H1 (cell line): ENCODE data around the gene MMP7. TPM values are rescaled to one million over a fixed set of nuclear protein-coding genes. Genes with fewer than 3 reads are reported as not detected.
"Not testable (repeated sequence)": the region's sequence is repeated elsewhere in the genome, so short reads cannot be mapped to it uniquely, and the experiment has no call there.

Experiments used
- CTCF ChIA-PET: fragments of 300-600 bp; sonication (Branson Sonifier 250); formaldehyde crosslinking; loops from one replicate; lab custom pipeline; 2021; ENCODE audit not compliant: partially characterized antibody; lab: Charles Lee
- POLR2A ChIA-PET: fragments of 300-600 bp; sonication (Branson Sonifier 250); formaldehyde crosslinking; loops from one replicate; lab custom pipeline; 2021; ENCODE audit warnings: inconsistent platforms; ENCODE audit not compliant: partially characterized antibody; lab: Charles Lee
- DNase-seq, 2 experiments: peaks; one replicate each; pipeline versions ENCODE4 v3.0.0 to v3.0.0-alpha.2; 2010 to 2022; ENCODE audit warnings: low spot score in 2 of 2, low read depth in 1 of 2, mixed read lengths in 1 of 2
- FAIRE-seq: peaks from 2 replicates; lab custom pipeline; 2011; peaks lifted over from hg19 to GRCh38; lab: Jason Lieb, UNC
- H2AFZ ChIP-seq: 2 replicates; pipeline ENCODE4 v1.8.1; 2012; ENCODE audit warnings: low read length, inconsistent platforms
- H2AK5ac ChIP-seq: 2 replicates; pipeline ENCODE4 v1.6.1; 2013; ENCODE audit warnings: low read depth, low read length
- H2BK120ac ChIP-seq: replicated peaks from 2 replicates; pipeline ENCODE3; 2013; ENCODE audit warnings: low read depth, low read length, inconsistent platforms
- H2BK12ac ChIP-seq: 2 replicates; pipeline ENCODE4 v1.6.1; 2013; ENCODE audit warnings: low read depth, low read length
- H2BK15ac ChIP-seq: 2 replicates; pipeline ENCODE4 v1.6.1; 2013; ENCODE audit warnings: low read length
- H2BK20ac ChIP-seq: 2 replicates; pipeline ENCODE4 v1.6.1; 2013; ENCODE audit warnings: low read length
- H2BK5ac ChIP-seq: 2 replicates; pipeline ENCODE4 v1.6.1; 2013; ENCODE audit warnings: low read depth, low read length
- H3K14ac ChIP-seq: 2 replicates; pipeline ENCODE4 v1.6.1; 2013; ENCODE audit warnings: inconsistent platforms; ENCODE audit not compliant: insufficient read length
- H3K18ac ChIP-seq: 2 replicates; pipeline ENCODE4 v1.6.1; 2013; ENCODE audit warnings: low read length; ENCODE audit errors: extremely low read depth
- H3K23ac ChIP-seq: 2 replicates; pipeline ENCODE4 v1.6.1; 2013; ENCODE audit warnings: inconsistent platforms; ENCODE audit not compliant: insufficient read length
- H3K23me2 ChIP-seq: 2 replicates; pipeline ENCODE4 v1.6.1; 2013; ENCODE audit warnings: low read depth, low read length
- H3K27ac ChIP-seq: 2 replicates; pipeline ENCODE4 v1.6.1; 2011; ENCODE audit warnings: low read depth, low read length, inconsistent platforms
- H3K27me3 ChIP-seq, 4 experiments: replicated peaks in 1 of 4; 1 replicate in 1 of 4; 2 replicates in 3 of 4; pipeline versions ENCODE4 v1.6.1 to v1.8.1; 2011 to 2013; ENCODE audit warnings: low read length in 3 of 4, mild to moderate bottlenecking in 3 of 4, inconsistent platforms in 2 of 4, mixed read lengths in 2 of 4, moderate library complexity in 1 of 4; ENCODE audit not compliant: control insufficient read depth in 3 of 4, insufficient read depth in 3 of 4; ENCODE audit errors: extremely low read depth in 1 of 4
- H3K36me3 ChIP-seq, 4 experiments: 2 replicates each; pipeline versions ENCODE4 v1.6.1 to v1.8.1; 2011 to 2013; ENCODE audit warnings: mild to moderate bottlenecking in 4 of 4, low read length in 3 of 4, moderate library complexity in 2 of 4, control low read depth in 1 of 4, inconsistent platforms in 1 of 4; ENCODE audit not compliant: insufficient read depth in 4 of 4, control insufficient read depth in 2 of 4
- H3K4ac ChIP-seq: replicated peaks from 2 replicates; pipeline ENCODE3; 2013; ENCODE audit warnings: low read length, low read depth, mixed read lengths, inconsistent platforms; ENCODE audit not compliant: insufficient read length
- H3K4me1 ChIP-seq, 4 experiments: replicated peaks in 1 of 4; 1 replicate in 1 of 4; 2 replicates in 3 of 4; pipeline versions ENCODE4 v1.6.1 to v1.8.1; 2011 to 2013; ENCODE audit warnings: low read length in 3 of 4, inconsistent platforms in 2 of 4, mixed read lengths in 1 of 4; ENCODE audit not compliant: insufficient read depth in 4 of 4, control insufficient read depth in 3 of 4
- H3K4me2 ChIP-seq, 2 experiments: 2 replicates each; pipeline versions ENCODE4 v1.6.1 to v1.8.1; 2011 to 2013; ENCODE audit warnings: low read depth in 2 of 2, low read length in 2 of 2, control low read depth in 1 of 2, inconsistent platforms in 1 of 2, mild to moderate bottlenecking in 1 of 2; ENCODE audit not compliant: insufficient read depth in 1 of 2
- H3K4me3 ChIP-seq, 4 experiments: fragments of 200-600, 300-600 bp in 1 of 4; sonication (generic), shearing (Covaris generic), sonication (Bioruptor Twin) in 1 of 4; 2 replicates each; pipeline versions ENCODE4 v1.5.1 to v1.8.1; 2011 to 2016; ENCODE audit warnings: low read length in 4 of 4, low read depth in 3 of 4, control low read depth in 2 of 4, inconsistent platforms in 2 of 4, mild to moderate bottlenecking in 2 of 4, mixed read lengths in 1 of 4, moderate library complexity in 1 of 4; ENCODE audit not compliant: insufficient read depth in 2 of 4; ENCODE audit errors: extremely low read depth in 1 of 4
- H3K56ac ChIP-seq: replicated peaks from 2 replicates; pipeline ENCODE3; 2013; ENCODE audit warnings: low read depth, mild to moderate bottlenecking, mixed read lengths, low read length, inconsistent platforms; ENCODE audit not compliant: insufficient read length
- H3K79me1 ChIP-seq: 2 replicates; pipeline ENCODE4 v1.6.1; 2013; ENCODE audit warnings: low read depth, low read length, control low read depth
- H3K79me2 ChIP-seq, 2 experiments: 2 replicates each; pipeline versions ENCODE4 v1.6.1 to v1.8.1; 2012 to 2013; ENCODE audit warnings: low read length in 2 of 2, mild to moderate bottlenecking in 2 of 2, inconsistent platforms in 1 of 2; ENCODE audit not compliant: insufficient read depth in 2 of 2, control insufficient read depth in 1 of 2
- H3K9ac ChIP-seq, 4 experiments: replicated peaks in 1 of 4; 1 replicate in 1 of 4; 2 replicates in 3 of 4; pipeline versions ENCODE4 v1.6.1 to v1.8.1; 2011 to 2013; ENCODE audit warnings: low read depth in 3 of 4, low read length in 3 of 4, control low read depth in 2 of 4, mild to moderate bottlenecking in 2 of 4, moderate library complexity in 2 of 4, inconsistent platforms in 1 of 4; ENCODE audit errors: extremely low read depth in 1 of 4
- H3K9me3 ChIP-seq, 2 experiments: 2 replicates each; pipeline versions ENCODE4 v1.6.1 to v1.8.1; 2012 to 2013; ENCODE audit warnings: mild to moderate bottlenecking in 2 of 2, moderate library complexity in 2 of 2, control low read depth in 1 of 2, inconsistent platforms in 1 of 2, low read depth in 1 of 2, low read length in 1 of 2, mixed read lengths in 1 of 2; ENCODE audit not compliant: insufficient read depth in 2 of 2
- H4K20me1 ChIP-seq, 2 experiments: replicated peaks in 1 of 2; 2 replicates each; pipeline versions ENCODE3 to v1.8.1; 2011 to 2013; ENCODE audit warnings: inconsistent platforms in 2 of 2, low read length in 2 of 2, mild to moderate bottlenecking in 1 of 2; ENCODE audit not compliant: insufficient read depth in 2 of 2, control insufficient read depth in 1 of 2
- H4K5ac ChIP-seq: 2 replicates; pipeline ENCODE4 v1.6.1; 2013; ENCODE audit warnings: low read length, low read depth, mixed read lengths, inconsistent platforms; ENCODE audit not compliant: insufficient read length
- H4K8ac ChIP-seq: 2 replicates; pipeline ENCODE4 v1.8.0; 2013; ENCODE audit warnings: mild to moderate bottlenecking, moderate library complexity, low read length, inconsistent platforms; ENCODE audit not compliant: insufficient read depth; ENCODE audit errors: extremely low read depth
- H4K91ac ChIP-seq: replicated peaks from 2 replicates; pipeline ENCODE3; 2013; ENCODE audit warnings: low read length, mixed read lengths, inconsistent platforms; ENCODE audit not compliant: insufficient read length
- BCL11A ChIP-seq, 2 experiments: IDR thresholded peaks; one replicate each; pipeline ENCODE4 v1.6.1; 2011; ENCODE audit warnings: low read depth in 2 of 2, low read length in 2 of 2, mild to moderate bottlenecking in 2 of 2
- FOSL1 ChIP-seq: IDR thresholded peaks from 2 replicates; pipeline ENCODE4 v1.6.1; 2011; ENCODE audit warnings: mild to moderate bottlenecking, low read depth, low read length, moderate library complexity; ENCODE audit not compliant: insufficient read depth
- JUND ChIP-seq: IDR thresholded peaks from 2 replicates; pipeline ENCODE4 v1.6.1; 2011; ENCODE audit warnings: mild to moderate bottlenecking, improper control_type of control experiment, low read length
- MAFK ChIP-seq: IDR thresholded peaks from 2 replicates; pipeline ENCODE4 v1.6.1; 2012; ENCODE audit warnings: low read depth, mild to moderate bottlenecking, improper control_type of control experiment, low read length
- NANOG ChIP-seq: IDR thresholded peaks from 2 replicates; pipeline ENCODE4 v1.6.1; 2011; ENCODE audit warnings: low read length, low read depth, mild to moderate bottlenecking, inconsistent platforms; ENCODE audit not compliant: insufficient read depth, poor library complexity, severe bottlenecking
- POLR2AphosphoS5 ChIP-seq: IDR thresholded peaks from 2 replicates; pipeline ENCODE4 v1.6.1; 2011; ENCODE audit warnings: low read depth, low read length
- SAP30 ChIP-seq: fragments of 300-600 bp; sonication (generic); IDR thresholded peaks from 2 replicates; pipeline ENCODE4 v1.7.1; 2012; ENCODE audit warnings: low read length, moderate library complexity, mild to moderate bottlenecking, inconsistent platforms; ENCODE audit not compliant: insufficient read depth, insufficient replicate concordance
- WGBS, 2 experiments: shearing (Covaris generic) in 1 of 2; methylation state at CpG; one replicate each; pipeline versions ENCODE4 v1.1.6 to v1.1.7; 2013 to 2015; ENCODE audit warnings: low lambda C conversion rate in 2 of 2, mixed read lengths in 2 of 2, inconsistent platforms in 1 of 2, low coverage in 1 of 2, missing lambda C conversion rate in 1 of 2; ENCODE audit not compliant: insufficient replicate concordance in 2 of 2, insufficient coverage in 1 of 2, insufficient read length in 1 of 2; ENCODE audit errors: extremely low coverage in 1 of 2, missing lambda C conversion rate in 1 of 2; 5-methylcytosine and 5-hydroxymethylcytosine counted together
- polyA plus RNA-seq, 7 experiments: library from polyadenylated mRNA; depleted of rRNA in 3 of 7; stranded (reverse) in 5 of 7; unstranded in 2 of 7; fragments of >200 nt in 5 of 7; fragments of 200-250 nt in 2 of 7; gene quantifications; 1 replicate in 5 of 7; 2 replicates in 1 of 7; 4 replicates in 1 of 7; pipeline versions ENCODE4 v1.2.1 to v1.2.3, GENCODE V29; 2011 to 2013; ENCODE audit warnings: missing spikeins in 2 of 7, mixed read lengths in 2 of 7
- total RNA-seq: library from RNA; stranded (reverse); fragmentation: NEBNext Ultra II Directional; extraction: Animal tissue kit (Norgen Biotek cat#: 25700); gene quantifications from 2 replicates; pipeline ENCODE4 v1.2.1, GENCODE V29; 2021

Gene MMP7
- total and polyA plus RNA-seq, 2 of the 8 experiments (the other 6 are each of a cell fraction or from before 2014, with no cell fraction given) = not detected

DNA sequence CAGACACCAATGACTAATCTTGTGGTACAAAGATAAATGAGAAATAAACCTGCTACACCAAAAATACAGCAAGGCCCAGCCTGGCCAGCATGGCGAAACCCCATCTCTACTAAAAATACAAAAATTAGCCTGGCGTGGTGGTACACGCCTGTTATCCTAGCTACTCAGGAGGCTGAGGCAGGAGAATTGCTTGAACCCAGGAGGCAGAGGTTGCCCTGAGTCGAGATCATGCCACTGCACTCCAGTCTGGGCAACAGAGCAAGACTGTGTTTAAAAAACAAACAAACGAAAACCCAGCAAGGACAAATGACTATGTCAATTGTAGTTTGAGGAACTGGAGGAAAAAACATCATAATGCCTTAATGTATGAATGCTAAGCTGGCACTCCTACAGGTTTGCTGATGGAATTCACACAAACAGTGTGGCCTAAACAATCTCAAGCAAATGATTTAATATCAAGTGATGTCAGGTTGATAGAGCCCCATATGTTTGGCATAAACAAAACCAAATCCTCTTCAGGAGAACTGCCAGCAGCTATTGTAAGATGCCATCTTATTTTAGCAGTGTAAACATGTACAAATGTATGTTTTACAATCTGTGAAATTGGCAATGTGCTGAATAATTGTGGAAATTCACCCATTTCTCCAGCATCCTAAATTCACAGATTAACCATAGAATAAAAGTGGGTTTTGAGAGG lies 20.0 kb downstream of the MMP7 start (continued):
- TF ChIP-seq FOSL1 (no peak), MAFK (no peak), NANOG (no peak), JUND (no peak), POLR2AphosphoS5 (no peak), BCL11A (IDR thresholded peaks at IDR 0.05; ENCODE audit: low read depth in 2 of 2, low read length in 2 of 2) (no peak), SAP30 (no peak)

- H3K9ac ChIP-seq, H3K79me2 ChIP-seq, H3K27me3 ChIP-seq, H3K4me2 ChIP-seq, H3K27ac ChIP-seq, DNase-seq, H2BK5ac ChIP-seq, H3K18ac ChIP-seq, H3K36me3 ChIP-seq, H4K91ac ChIP-seq, H3K23ac ChIP-seq, H3K23me2 ChIP-seq, H3K4ac ChIP-seq, H2BK15ac ChIP-seq, H2AK5ac ChIP-seq, H3K79me1 ChIP-seq, H3K4me3 ChIP-seq, H2BK12ac ChIP-seq, H4K20me1 ChIP-seq, H2AFZ ChIP-seq, H2BK20ac ChIP-seq, H3K9me3 ChIP-seq, FAIRE-seq, H4K5ac ChIP-seq, H3K4me1 ChIP-seq, H4K8ac ChIP-seq, H3K14ac ChIP-seq, H3K56ac ChIP-seq, POLR2A ChIA-PET, H2BK120ac ChIP-seq: not testable (repeated sequence)
- CTCF ChIA-PET = interaction anchor here (0.6 kb wide), 1 partner anchor 128 kb away, joined by 4 read pairs; no protein-coding TSS in a partner anchor
- WGBS, 2 experiments = 98% methylated on average over 3 of the region's 3 CpGs; no CpG with 5 or more reads in 1 of the 2 experiments
These were observed 27.7 kb downstream of the MMP7 start for GRCh38 chr11:102502831-102503230.
